ENCODE data around the gene PLEKHH2.
"Not testable (repeated sequence)": the region's sequence is repeated elsewhere in the genome, so short reads cannot be mapped to it uniquely, and the experiment has no call there.

PLEKHH2 gene

GRCh38 chr2:43717322-43717721 lies 80.3 kb downstream of the PLEKHH2 start:
- no peak for DNase-seq (ENCODE audit: low read depth, low spot score)

DNA sequence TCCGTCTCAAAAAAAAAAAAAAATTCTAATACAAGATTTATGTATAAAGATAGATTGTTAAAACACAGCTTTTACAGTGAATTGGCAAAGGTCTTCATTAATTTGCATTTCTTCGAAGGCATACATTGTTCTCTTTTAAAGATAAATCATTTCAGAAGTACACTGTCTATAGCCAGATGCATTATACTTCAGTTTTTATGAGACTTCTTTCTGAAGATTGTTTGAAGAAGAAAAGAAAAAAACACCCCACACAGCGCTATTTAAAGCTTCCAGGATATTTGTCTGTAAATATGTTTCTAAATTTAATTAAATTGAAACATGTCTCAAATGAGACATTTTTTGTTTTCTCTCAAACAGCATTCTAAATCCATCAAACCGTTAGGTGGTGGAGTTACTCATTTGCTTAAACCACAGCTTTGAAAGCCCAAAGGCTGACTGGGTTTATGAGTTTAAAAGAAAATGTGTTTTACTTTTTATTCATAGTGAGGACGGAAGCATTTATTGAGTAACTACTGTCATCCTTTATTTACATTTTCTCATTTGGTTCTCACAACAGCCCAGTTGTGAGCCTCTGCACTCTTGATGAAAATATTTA lies 81.6 kb downstream of the PLEKHH2 start:
- no peak for DNase-seq (ENCODE audit: low read depth, low spot score)

- peak; percentile 44 for DNase-seq (ENCODE audit: low read depth, low spot score)
Measured at GRCh38 chr2:43724728-43725526, 87.9 kb downstream of the PLEKHH2 start.

DNA sequence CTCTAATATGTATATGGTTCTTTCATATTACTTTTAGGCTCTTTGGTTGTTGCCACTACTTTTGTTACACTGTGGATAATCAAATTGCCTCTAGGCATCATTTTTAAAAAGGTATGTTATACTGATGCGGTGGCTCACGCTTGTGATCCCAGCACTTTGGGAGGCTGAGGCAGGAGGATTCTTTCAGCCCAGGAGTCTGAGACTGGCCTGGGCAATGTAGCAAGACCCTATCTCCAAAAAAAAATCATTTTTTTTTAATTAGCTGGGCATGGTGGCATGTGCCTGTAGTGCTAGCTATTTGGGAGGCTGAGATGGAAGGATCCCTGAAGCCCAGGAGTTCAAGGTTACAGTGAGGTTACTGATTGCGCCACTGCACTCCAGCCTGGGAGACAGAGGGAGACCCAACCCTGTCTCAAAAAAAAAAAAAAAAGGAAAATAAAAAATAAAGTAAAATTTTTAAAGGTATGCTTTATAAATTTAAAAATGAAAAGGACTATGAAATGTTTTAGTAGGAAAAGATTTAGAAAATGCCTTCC lies 88.7 kb downstream of the PLEKHH2 start:
- DNase-seq (ENCODE audit: low read depth, low spot score), result no peak

DNA sequence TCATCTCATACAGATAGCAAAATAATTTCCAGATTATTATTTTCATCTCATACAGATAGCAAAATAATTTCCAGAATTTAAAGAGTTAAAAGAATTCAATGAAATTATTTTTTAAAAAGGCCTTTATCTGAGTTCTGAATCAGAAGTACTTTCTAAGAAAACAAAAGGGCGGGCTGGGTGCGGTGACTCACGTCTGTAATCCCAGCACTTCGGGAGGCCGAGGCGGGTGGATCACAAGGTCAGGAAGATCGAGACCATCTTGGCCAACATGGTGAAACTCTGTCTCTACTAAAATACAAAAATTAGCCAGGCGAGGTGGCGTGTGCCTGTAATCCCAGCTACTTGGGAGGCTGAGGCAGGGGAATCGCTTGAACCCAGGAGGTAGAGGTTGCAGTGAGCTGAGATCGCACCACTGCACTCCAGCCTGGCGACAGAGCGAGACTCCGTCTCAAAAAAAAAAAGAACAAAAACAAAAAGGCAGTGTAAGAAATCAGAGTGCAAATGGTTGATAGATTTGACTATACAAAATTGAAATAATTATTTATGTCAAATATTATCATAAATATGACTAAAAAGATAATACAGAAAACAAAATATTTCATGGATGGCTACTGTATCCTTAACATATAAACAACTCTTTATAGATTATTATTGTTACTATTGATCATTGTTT lies 90.0 kb downstream of the PLEKHH2 start:
- not testable (repeated sequence) for DNase-seq (ENCODE audit: low read depth, low spot score)

GRCh38 chr2:43727634-43728014 lies 90.6 kb downstream of the PLEKHH2 start:
- no peak for DNase-seq (ENCODE audit: low read depth, low spot score)

DNA sequence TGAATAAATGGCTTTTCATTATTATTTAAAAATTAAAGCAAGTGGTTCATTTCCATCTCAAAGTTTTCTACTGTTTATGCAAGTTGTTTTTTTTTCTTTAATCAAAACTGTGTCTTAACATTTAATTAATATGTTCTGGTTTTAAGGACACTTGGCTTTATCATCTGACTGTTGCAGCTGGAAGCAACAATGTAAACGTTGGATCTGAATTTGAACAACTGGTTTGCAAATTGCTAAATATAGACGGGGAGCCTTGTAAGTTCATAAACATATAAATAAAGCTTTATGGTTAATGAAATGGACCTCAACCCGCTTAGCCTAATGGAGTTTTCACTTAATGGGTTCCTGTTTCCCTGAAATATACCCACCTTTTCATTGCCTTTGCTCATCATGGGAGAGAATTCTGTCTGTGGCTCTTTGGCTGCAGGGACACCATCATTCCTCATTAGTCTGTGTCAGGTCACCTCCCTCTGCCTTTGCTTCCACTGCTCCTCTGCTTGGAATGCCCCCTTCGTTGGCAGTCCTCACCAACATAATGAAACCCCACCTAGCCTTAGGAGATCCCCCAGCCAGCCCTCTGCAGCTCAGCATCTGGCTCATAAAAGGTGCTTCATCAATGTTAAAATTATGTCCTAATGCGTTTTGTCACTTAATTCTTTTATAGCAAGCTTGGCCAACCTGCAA lies 92.6 kb downstream of the PLEKHH2 start:
- no peak for DNase-seq (ENCODE audit: low read depth, low spot score)

DNA sequence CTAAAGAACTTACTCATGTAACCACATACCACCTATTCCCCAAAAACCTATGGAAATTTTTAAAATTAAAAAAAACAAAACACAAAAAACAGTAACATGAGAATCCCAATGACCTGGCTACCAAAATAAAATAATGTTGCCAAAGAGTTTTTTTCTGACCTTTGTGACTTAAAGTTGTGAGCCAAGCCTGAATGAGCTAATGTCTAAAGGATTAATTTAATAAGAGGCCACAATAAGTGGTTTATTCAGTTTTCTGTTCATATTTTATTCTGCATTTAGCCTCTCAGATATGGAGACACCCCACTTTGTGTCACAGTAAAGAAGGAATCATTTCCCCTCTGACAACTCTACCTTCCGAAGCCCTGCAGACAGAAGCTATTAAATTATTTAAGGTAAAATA lies 94.2 kb downstream of the PLEKHH2 start:
- no peak for DNase-seq (ENCODE audit: low read depth, low spot score)

GRCh38 chr2:43736637-43737036 lies 99.6 kb downstream of the PLEKHH2 start:
- DNase-seq (ENCODE audit: low read depth, low spot score), result no peak

- DNase-seq (ENCODE audit: low read depth, low spot score), result peak; percentile 19
Measured at GRCh38 chr2:43737097-43737854, 100.2 kb downstream of the PLEKHH2 start.

GRCh38 chr2:43737855-43738254 lies 100.8 kb downstream of the PLEKHH2 start:
- no peak for DNase-seq (ENCODE audit: low read depth, low spot score)

GRCh38 chr2:43738257-43738656 lies 101.2 kb downstream of the PLEKHH2 start:
- DNase-seq (ENCODE audit: low read depth, low spot score), result no peak

DNA sequence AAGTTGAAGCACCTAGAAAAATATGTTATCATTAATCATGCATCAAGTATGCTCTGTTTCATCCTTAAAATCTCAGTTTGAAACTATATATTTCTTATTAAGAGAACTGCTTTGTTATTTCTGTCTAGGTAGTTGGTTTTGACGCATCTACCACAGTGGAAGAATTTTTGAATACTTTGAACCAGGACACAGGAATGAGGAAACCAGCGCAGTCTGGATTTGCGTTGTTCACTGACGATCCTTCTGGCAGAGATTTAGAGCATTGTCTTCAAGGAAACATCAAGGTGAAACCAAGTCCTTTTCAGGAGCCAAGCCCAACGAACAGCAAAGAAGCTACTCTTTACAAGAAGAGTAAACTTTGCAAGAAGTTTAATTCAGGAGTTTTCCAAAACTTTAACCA lies 106.6 kb downstream of the PLEKHH2 start:
- no peak for DNase-seq (ENCODE audit: low read depth, low spot score)

DNA sequence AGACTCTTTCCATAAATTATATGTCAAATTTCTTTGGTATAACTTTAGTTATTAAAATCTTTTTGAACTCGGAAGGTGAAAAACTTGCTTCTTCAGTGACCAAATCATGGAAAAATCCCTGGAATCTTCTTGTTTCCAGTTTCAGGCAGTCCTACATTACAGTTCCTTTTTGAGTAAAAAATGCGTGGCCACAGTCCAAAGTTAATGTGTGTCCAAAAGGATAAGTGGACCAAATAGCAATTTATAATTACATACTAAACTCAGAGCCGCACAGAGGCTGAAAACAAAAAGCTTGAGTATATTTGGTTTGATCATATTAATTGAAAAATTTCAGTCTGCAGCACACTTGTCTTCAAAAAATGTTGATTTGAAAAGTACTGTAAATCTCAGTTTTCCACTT lies 108.4 kb downstream of the PLEKHH2 start:
- no peak for DNase-seq (ENCODE audit: low read depth, low spot score)

DNA sequence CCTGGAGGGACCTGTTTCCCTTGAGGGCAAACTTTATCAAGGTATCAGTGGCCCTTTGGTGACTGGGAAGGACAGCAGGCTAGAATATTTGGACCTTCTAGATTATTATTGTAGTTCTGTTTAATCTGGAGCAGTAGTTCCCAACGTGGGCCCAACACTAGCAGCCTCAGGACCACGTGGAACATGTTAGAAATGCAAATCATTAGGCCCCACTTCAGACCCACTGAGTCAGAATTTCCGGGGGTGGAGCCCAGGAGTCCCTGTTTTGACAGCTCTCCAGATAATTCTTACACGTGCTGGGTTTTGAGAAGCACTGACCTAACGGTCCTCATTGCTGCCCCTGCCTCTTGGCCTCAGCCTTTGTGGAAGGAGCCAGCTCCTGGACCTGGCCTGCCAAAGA lies 111.3 kb downstream of the PLEKHH2 start:
- DNase-seq (ENCODE audit: low read depth, low spot score), result no peak

DNA sequence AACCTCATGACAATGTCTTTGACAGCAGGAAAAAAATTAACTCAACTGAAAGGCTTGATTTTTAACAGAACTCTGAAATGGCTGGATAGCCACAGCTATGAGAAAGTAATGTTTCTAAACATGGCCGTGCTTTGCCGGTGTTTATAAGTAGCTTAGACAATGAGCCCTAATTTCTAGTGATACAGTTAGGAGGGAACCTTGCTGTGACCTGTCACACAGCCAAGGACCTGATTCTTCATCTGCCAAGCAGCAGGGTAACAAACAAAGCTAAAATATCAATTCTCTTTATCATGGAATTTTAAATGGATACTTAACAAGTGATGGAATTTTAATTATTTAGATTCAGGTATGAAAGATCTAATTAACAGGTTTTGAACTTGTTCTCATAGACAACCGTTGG lies 112.5 kb downstream of the PLEKHH2 start:
- DNase-seq (ENCODE audit: low read depth, low spot score), result no peak

- no peak for DNase-seq (ENCODE audit: low read depth, low spot score)
Measured at GRCh38 chr2:43751476-43751990, 114.5 kb downstream of the PLEKHH2 start.

DNA sequence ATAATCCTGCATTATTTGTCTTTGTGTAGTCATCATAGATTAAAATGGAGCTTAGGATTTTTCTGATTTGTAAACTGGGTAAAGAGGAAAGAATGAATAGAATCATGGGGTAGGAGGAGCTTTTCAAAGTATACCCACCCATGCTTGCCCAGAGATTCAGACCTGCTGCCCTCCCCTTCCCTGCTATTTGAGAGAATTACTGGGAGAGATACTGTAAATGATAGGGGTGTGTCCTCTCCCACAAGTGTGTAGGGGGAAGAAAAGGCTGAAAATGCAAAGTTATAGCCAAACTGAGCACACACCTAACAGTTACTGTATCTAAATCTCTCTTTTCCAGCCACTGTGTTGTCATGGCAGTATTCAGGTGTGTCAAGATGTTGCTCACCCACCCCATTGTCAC lies 115.2 kb downstream of the PLEKHH2 start:
- no peak for DNase-seq (ENCODE audit: low read depth, low spot score)

DNA sequence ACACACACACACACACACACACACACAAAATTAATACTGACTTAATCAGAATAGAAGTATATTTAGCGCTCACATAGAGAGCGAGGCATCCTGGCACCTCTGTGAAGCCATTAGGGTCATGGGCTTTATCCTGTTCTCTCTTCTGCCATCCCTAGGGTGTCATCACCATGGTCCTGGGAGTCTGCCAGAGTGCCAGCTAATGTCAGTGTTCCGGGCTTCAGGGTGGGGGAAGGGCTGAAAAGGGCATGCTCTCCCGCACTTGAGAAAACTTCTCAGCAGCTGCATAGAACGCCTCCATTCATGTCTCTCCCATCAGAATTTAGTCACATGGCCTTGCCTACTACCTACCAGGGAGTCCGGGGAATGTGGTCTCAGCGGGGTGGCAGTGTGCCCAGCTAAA lies 117.1 kb downstream of the PLEKHH2 start:
- DNase-seq (ENCODE audit: low read depth, low spot score), result no peak

DNA sequence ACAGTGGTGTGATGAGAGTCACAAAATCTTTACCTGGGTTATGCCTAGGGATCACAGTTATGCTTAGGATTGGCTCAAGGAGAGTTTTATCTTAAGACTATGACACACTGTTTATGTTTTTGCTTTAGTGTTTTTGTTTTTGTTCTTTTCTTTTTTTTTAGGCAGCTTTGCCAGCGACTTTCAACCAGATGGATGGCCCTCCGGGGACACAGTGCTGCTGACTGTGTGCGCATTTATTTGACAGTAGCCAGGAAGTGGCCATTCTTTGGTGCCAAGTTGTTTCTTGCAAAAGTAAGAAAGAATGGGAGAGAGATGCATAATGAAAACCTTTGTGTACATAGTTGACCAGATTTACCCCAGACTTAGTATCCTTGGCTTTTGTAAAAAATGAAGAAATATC lies 121.7 kb downstream of the PLEKHH2 start:
- no peak for DNase-seq (ENCODE audit: low read depth, low spot score)

DNA sequence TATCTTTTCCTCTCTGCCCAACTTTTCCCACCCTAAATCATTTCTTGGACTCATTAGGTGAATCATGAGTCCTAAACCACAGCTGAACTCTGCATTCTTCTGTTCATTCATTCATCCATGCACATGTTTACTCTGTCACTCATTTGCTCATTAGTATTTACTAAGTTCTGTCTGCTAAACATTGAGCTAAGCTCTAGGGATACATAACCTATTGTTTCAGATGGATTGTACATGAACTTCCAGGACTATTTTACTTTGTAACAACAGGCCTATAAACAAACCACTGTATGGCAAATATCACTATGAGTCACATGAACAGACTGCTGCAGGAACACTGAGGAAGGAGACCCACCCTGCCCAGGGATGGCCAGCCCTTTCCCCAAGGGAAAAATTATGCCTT lies 122.1 kb downstream of the PLEKHH2 start:
- DNase-seq (ENCODE audit: low read depth, low spot score), result no peak
